K562 (cell line): ENCODE measurements around the gene FSTL4. TPM values are rescaled to one million over a fixed set of nuclear protein-coding genes. Genes with fewer than 3 reads are reported as not detected.

ENCODE experiments used
- ATAC-seq: fragments of 200-7000 bp; cut with Tn5 transposase; 3 replicates; pipeline ENCODE4 v1.9.1; 2020; ENCODE audit warnings: moderate library complexity
- BruUV-seq: library from RNA; stranded (reverse); fragments of 400-500 nt; replicated peaks from 2 replicates; lab custom pipeline; 2021; lab: Mats Ljungman, UMichigan
- CTCF ChIA-PET: fragments of 300-600 bp; formaldehyde crosslinking; extraction: SDS; loops from one replicate; lab custom pipeline; 2021; ENCODE audit warnings: low intra/inter-chr PET ratio; lab: Yijun Ruan, JAX
- POLR2A ChIA-PET: fragments of 300-600, 350-650 bp; sonication (Branson Sonifier 250); formaldehyde crosslinking; extraction: SDS; loops from one replicate; lab custom pipeline; 2021; ENCODE audit warnings: antibody characterized with exemption, inconsistent platforms; lab: Yijun Ruan, JAX
- DNase-seq, 4 experiments: peaks; one replicate each; pipeline versions ENCODE4 v3.0.0 to v3.0.0-alpha.2; 2011 to 2018; ENCODE audit warnings: low spot score in 3 of 4, mixed read lengths in 3 of 4; ENCODE audit errors: extremely low read depth in 1 of 4
- FAIRE-seq: peaks from 2 replicates; lab custom pipeline; 2011; peaks lifted over from hg19 to GRCh38; lab: Jason Lieb, UNC
- H2AFZ ChIP-seq: 2 replicates; pipeline ENCODE4 v1.6.0; 2011; ENCODE audit warnings: low read depth, low read length, control low read depth, inconsistent platforms
- H3K27ac ChIP-seq: fragments of 200-600 bp; 3 replicates; pipeline ENCODE4 v1.8.0; 2011; ENCODE audit warnings: low read depth, mild to moderate bottlenecking, control low read depth, inconsistent platforms, low read length, moderate library complexity, mixed read lengths; ENCODE audit errors: extremely low read depth
- H3K27me3 ChIP-seq, 2 experiments: fragments of 300-600 bp in 1 of 2; 2 replicates in 1 of 2; 3 replicates in 1 of 2; pipeline versions ENCODE4 v1.6.0 to v1.8.0; 2011; ENCODE audit warnings: inconsistent platforms in 2 of 2, low read length in 2 of 2, mild to moderate bottlenecking in 1 of 2, mixed read lengths in 1 of 2, moderate library complexity in 1 of 2; ENCODE audit not compliant: control insufficient read depth in 2 of 2, insufficient read depth in 2 of 2
- H3K36me3 ChIP-seq: fragments of 300-600 bp; 3 replicates; pipeline ENCODE4 v1.8.0; 2011; ENCODE audit warnings: mild to moderate bottlenecking, low read length, inconsistent platforms; ENCODE audit not compliant: control insufficient read depth, insufficient read depth
- H3K4me1 ChIP-seq, 2 experiments: fragments of 200-600 bp in 1 of 2; replicated peaks in 1 of 2; 2 replicates in 1 of 2; 3 replicates in 1 of 2; pipeline versions ENCODE4 v1.5.1 to v1.8.0; 2011; ENCODE audit warnings: inconsistent platforms in 2 of 2, low read length in 2 of 2, mild to moderate bottlenecking in 1 of 2, mixed read lengths in 1 of 2, moderate library complexity in 1 of 2; ENCODE audit not compliant: control insufficient read depth in 2 of 2, insufficient read depth in 2 of 2
- H3K4me2 ChIP-seq: 2 replicates; pipeline ENCODE4 v1.6.1; 2011; ENCODE audit warnings: low read length, control low read depth, inconsistent platforms, mixed read lengths; ENCODE audit not compliant: insufficient read depth
- H3K4me3 ChIP-seq: fragments of 200-600 bp; sonication (generic), shearing (Covaris generic); 2 replicates; pipeline ENCODE4 v1.5.1; 2016; ENCODE audit warnings: control low read depth, inconsistent platforms
- H3K79me2 ChIP-seq: fragments of 200-600 bp; 3 replicates; pipeline ENCODE4 v1.8.0; 2011; ENCODE audit warnings: low read length, inconsistent platforms; ENCODE audit not compliant: control insufficient read depth, insufficient read depth
- H3K9ac ChIP-seq, 2 experiments: 2 replicates each; pipeline versions ENCODE4 v1.6.0 to v1.6.1; 2011; ENCODE audit warnings: low read depth in 2 of 2, low read length in 2 of 2, control low read depth in 1 of 2, inconsistent platforms in 1 of 2, mild to moderate bottlenecking in 1 of 2, mixed read lengths in 1 of 2; ENCODE audit not compliant: insufficient read depth in 1 of 2
- H3K9me1 ChIP-seq: one replicate; pipeline ENCODE4 v1.6.0; 2011; ENCODE audit warnings: inconsistent platforms, mild to moderate bottlenecking, low read length, moderate library complexity; ENCODE audit not compliant: control insufficient read depth, insufficient read depth
- H3K9me3 ChIP-seq: replicated peaks from 2 replicates; pipeline ENCODE4 v1.5.1; 2011; ENCODE audit warnings: low read depth, low read length, inconsistent platforms; ENCODE audit not compliant: control insufficient read depth, insufficient read depth
- H4K20me1 ChIP-seq: replicated peaks from 2 replicates; pipeline ENCODE4 v1.6.1; 2011; ENCODE audit warnings: low read length, inconsistent platforms, mixed read lengths; ENCODE audit not compliant: control insufficient read depth, insufficient read depth
- AFF1 ChIP-seq, 2 experiments: fragments of 450-650 bp; IDR thresholded peaks; 2 replicates each; pipeline ENCODE4 v1.6.1; 2018; ENCODE audit warnings: mild to moderate bottlenecking in 2 of 2, low read depth in 1 of 2; ENCODE audit not compliant: partially characterized antibody in 2 of 2
- CEBPB ChIP-seq: fragments of 450-650 bp; IDR thresholded peaks from 2 replicates; pipeline ENCODE4 v1.6.1; 2016; ENCODE audit warnings: missing genetic modification characterization, missing compliant biosample characterization
- CEBPG ChIP-seq, 3 experiments: fragments of 200-800 bp in 1 of 3; sonication (Bioruptor generic) in 1 of 3; sonication (generic) in 1 of 3; formaldehyde crosslinking in 1 of 3; IDR thresholded peaks in 2 of 3; conservative IDR thresholded peaks in 1 of 3; 2 replicates each; pipeline versions ENCODE4 v1.6.1 to v1.8.0; 2016 to 2022; ENCODE audit warnings: missing compliant biosample characterization in 2 of 3, missing genetic modification characterization in 2 of 3, mild to moderate bottlenecking in 1 of 3, missing genetic modification reagents in 1 of 3
- EP400 ChIP-seq: fragments of 450-650 bp; IDR thresholded peaks from 2 replicates; pipeline ENCODE4 v1.6.1; 2017; ENCODE audit warnings: antibody characterized with exemption, mild to moderate bottlenecking, moderate library complexity
- EZH2 ChIP-seq: IDR thresholded peaks from 2 replicates; pipeline ENCODE4 v1.6.1; 2012; ENCODE audit warnings: low read depth, mild to moderate bottlenecking, inconsistent platforms, low read length, borderline replicate concordance
- MLX ChIP-seq, 2 experiments: fragments of 450-650 bp in 1 of 2; sonication (generic) in 1 of 2; formaldehyde crosslinking; conservative IDR thresholded peaks; 2 replicates each; pipeline versions ENCODE4 v1.4.0 to v1.8.1; 2020 to 2022; ENCODE audit warnings: mild to moderate bottlenecking in 1 of 2, missing genetic modification reagents in 1 of 2
- ZNF354B ChIP-seq: fragments of 250-450 bp; sonication (Bioruptor Pico); IDR thresholded peaks from 2 replicates; pipeline ENCODE4 v1.4.0; 2020
- WGBS: fragments of 100-300 bp; shearing (Covaris generic); methylation state at CpG from one replicate; pipeline ENCODE4 v1.1.6; 2016; ENCODE audit warnings: low coverage, mixed read lengths; ENCODE audit not compliant: insufficient coverage; ENCODE audit errors: missing lambda C conversion rate; 5-methylcytosine and 5-hydroxymethylcytosine counted together
- in situ Hi-C: fragments of 300-500 bp; cut with MboI; formaldehyde crosslinking; loops from 4 replicates; pipeline ENCODE4 v1.15.0; 2018; ENCODE audit warnings: inconsistent platforms, mixed read lengths
- intact Hi-C: fragments of 100-400 bp; cut with micrococcal nuclease; formaldehyde crosslinking; loops from 2 replicates; pipeline ENCODE4 v1.14.2; 2022
- polyA plus RNA-seq, 8 experiments: library from polyadenylated mRNA; depleted of rRNA in 4 of 8; stranded (reverse) in 5 of 8; unstranded in 3 of 8; fragments of >200 nt; fragmentation: Nextera tagmentation in 2 of 8; fragmentation: Illumina TruSeq in 1 of 8; extraction: Ambion mirVana in 2 of 8; extraction: Trizol in 1 of 8; gene quantifications; 2 replicates each; pipeline versions ENCODE4 v1.2.1 to v1.2.3, GENCODE V29; 2011 to 2014; ENCODE audit warnings: inconsistent platforms in 1 of 8, missing spikeins in 1 of 8
- total RNA-seq, 7 experiments: library from RNA; depleted of rRNA in 6 of 7; stranded (reverse); fragments of >200 nt in 6 of 7; fragmentation: Illumina TruSeq in 2 of 7; extraction: Trizol in 2 of 7; gene quantifications; 2 replicates each; pipeline versions ENCODE4 v1.2.1 to v1.2.3, GENCODE V29; 2011 to 2021; ENCODE audit warnings: low replicate concordance in 1 of 7

Gene FSTL4
- total and polyA plus RNA-seq, 9 of the 15 experiments (the other 6 are each of a cell fraction or from before 2014, with no cell fraction given), result 0.08 to 0.18 (median 0.10) TPM; not detected in 5

DNA sequence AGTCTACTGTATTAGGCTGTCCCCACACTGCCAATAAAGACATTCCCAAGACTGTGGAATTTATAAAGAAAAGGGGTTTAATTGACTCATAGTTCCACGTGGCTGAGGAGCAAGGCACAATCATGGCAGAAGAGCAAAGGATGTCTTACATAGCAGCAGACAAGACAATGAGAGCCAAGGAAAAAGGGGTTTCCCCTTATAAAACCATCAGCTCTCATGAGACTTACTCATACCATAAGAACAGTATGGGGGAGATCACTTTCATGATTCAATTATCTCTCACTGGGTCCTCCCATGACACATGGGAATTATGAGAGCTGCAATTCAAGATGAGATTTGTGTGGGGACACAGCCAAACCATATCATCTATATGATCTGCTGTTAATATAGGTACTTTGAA is 14.8 kb upstream of the FSTL4 start (continued):
- TF ChIP-seq AFF1 (IDR thresholded peaks at IDR 0.05; ENCODE audit: low read depth in 1 of 2, partially characterized antibody in 2 of 2) (no peak), ZNF354B (CRISPR knock-in tag) (no peak), MLX (CRISPR knock-in tag; conservative IDR thresholded peaks at IDR 0.05) (no peak), EP400 (no peak), EZH2 (no peak)

DNA sequence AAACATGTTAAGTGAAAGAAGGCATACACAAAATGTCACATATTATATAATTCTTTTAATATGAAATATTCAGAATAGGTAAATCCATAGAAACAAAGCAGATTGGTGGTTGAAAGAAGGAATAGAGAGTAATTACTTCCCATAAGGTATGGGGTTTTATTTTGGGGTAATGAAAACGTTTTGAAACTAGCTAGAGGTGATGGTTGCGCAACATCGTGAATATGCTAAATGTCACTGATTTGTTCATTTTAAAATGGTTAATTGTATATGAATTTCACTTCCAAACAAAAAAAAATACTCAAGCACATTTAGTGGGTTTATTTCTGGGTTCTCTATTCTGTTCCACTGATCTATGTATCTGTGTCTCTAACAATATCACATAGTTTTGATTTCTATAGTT is 12.0 kb upstream of the FSTL4 start:
- in situ Hi-C loops, result no loop called here
- no peak overlapping the region for H2AFZ ChIP-seq
- no peaks in the 10 kb centered on the region for H3K79me2 ChIP-seq
- no peak overlapping the region for H3K4me3 ChIP-seq
- ATAC-seq (no peak), DNase-seq (no peak), FAIRE-seq (no peak)
- no peaks in the 10 kb centered on the region for H3K36me3 ChIP-seq
- CTCF ChIA-PET, result no interaction called here
- POLR2A ChIA-PET, result interaction anchor here (0.6 to 1.5 kb wide), 3 partner anchors 11 to 320 kb away, joined by 3 to 5 read pairs (median 4); no protein-coding TSS in a partner anchor
- no peaks in the 10 kb centered on the region for H3K9me3 ChIP-seq
- 16% methylated on average over 3 of the region's 3 CpGs for WGBS
- intact Hi-C loops, result no loop called here
- BruUV-seq, result no TSS peak
- H3K9me1 ChIP-seq, result no peaks in the 10 kb centered on the region
- H3K4me2 ChIP-seq, result no peak overlapping the region
- H3K27ac ChIP-seq, result no peak overlapping the region
- H3K9ac ChIP-seq, result no peak overlapping the region
- no peaks in the 10 kb centered on the region for H3K27me3 ChIP-seq
- TF ChIP-seq CEBPG (CRISPR knock-in tag; IDR thresholded peaks at IDR 0.05), result no peak; the same call in 1 of the 2 replicates
- TF ChIP-seq CEBPG (tag; conservative IDR thresholded peaks at IDR 0.05 in 1 of 2, IDR thresholded peaks at IDR 0.05 in 1 of 2), result peak; percentile 72 to 97
- TF ChIP-seq CEBPB, result peak; percentile 94
- TF ChIP-seq AFF1 (IDR thresholded peaks at IDR 0.05; ENCODE audit: low read depth in 1 of 2, partially characterized antibody in 2 of 2), result no peak
- no peaks in the 10 kb centered on the region for H3K4me1 ChIP-seq
- no peaks in the 10 kb centered on the region for H4K20me1 ChIP-seq
